ENCODE data around the gene DUOX1.

DNA sequence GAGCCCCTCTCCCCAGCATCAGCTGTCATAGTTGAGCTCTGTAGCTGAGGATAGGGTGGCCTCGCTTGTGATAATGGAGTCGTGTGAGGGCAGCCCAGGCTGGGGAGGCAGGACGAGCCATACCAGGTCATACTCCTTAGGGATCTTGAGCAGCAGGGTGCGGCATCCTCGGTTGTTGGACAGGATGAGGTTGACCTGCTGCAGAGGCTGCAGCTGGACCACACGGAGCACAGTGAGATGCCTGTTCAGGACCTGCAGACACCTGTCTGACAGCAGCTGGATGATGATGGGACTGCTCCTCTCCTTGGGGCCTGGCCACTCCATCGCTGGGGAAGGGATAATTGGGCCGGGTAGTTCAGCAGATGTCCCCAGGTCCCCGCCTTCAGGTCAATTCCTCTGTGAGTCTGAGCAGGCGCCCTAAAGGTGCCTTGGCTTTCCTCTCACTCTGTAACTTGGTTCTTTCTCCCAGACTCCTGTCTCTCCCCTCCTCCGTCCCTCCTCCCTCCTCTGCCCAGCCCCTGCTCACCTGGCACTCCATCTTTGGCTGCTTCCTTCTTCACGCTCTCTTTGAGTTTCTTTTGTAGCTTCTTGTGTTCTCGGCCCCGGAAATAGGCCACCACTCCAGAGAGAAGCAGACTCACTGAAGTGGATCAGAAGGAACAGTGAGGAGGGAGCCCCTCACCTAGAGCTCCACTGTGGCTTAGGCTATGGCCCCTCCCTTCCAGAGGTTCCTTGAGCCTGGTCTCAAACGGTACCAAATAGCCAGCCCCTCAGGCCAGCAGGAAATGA is 23.6 kb upstream of the DUOX1 start:
- TF ChIP-seq POLR2AphosphoS5 (IDR thresholded peaks at IDR 0.05; ENCODE audit: low read depth) (no peak), CTCF (IDR thresholded peaks at IDR 0.05; ENCODE audit: insufficient read depth, low read length) (no peak), GABPA (IDR thresholded peaks at IDR 0.05; ENCODE audit: low read depth) (no peak), SPI1 (IDR thresholded peaks at IDR 0.05; ENCODE audit: borderline replicate concordance, low read depth) (no peak)
- TF ChIP-seq, protein P1, sequence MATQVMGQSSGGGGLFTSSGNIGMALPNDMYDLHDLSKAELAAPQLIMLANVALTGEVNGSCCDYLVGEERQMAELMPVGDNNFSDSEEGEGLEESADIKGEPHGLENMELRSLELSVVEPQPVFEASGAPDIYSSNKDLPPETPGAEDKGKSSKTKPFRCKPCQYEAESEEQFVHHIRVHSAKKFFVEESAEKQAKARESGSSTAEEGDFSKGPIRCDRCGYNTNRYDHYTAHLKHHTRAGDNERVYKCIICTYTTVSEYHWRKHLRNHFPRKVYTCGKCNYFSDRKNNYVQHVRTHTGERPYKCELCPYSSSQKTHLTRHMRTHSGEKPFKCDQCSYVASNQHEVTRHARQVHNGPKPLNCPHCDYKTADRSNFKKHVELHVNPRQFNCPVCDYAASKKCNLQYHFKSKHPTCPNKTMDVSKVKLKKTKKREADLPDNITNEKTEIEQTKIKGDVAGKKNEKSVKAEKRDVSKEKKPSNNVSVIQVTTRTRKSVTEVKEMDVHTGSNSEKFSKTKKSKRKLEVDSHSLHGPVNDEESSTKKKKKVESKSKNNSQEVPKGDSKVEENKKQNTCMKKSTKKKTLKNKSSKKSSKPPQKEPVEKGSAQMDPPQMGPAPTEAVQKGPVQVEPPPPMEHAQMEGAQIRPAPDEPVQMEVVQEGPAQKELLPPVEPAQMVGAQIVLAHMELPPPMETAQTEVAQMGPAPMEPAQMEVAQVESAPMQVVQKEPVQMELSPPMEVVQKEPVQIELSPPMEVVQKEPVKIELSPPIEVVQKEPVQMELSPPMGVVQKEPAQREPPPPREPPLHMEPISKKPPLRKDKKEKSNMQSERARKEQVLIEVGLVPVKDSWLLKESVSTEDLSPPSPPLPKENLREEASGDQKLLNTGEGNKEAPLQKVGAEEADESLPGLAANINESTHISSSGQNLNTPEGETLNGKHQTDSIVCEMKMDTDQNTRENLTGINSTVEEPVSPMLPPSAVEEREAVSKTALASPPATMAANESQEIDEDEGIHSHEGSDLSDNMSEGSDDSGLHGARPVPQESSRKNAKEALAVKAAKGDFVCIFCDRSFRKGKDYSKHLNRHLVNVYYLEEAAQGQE (IDR thresholded peaks at IDR 0.05; ENCODE audit: insufficient replicate concordance, low read depth), result no peak
